ENCODE data around the gene HEATR3.

The HEATR3 gene

GRCh38 chr16:50079397-50080140 is 13.8 kb downstream of the HEATR3 start:
- no peaks in the 10 kb centered on the region for H3K9me3 ChIP-seq (ENCODE audit: control insufficient read depth, insufficient read depth, low read length)
- no peak overlapping the region for H3K9ac ChIP-seq (ENCODE audit: low read depth, low read length)
- H3K27ac ChIP-seq (ENCODE audit: low read depth, low read length): no peak overlapping the region
- no peaks in the 10 kb centered on the region for H3K4me1 ChIP-seq (ENCODE audit: control insufficient read depth, insufficient read depth, low read length)
- no peaks in the 10 kb centered on the region for H3K27me3 ChIP-seq (ENCODE audit: control insufficient read depth, insufficient read depth, low read length)
- H3K36me3 ChIP-seq (ENCODE audit: control insufficient read depth, insufficient read depth, low read length): peaks cover 58% of the 10 kb centered on the region
- no peak overlapping the region for H3K4me3 ChIP-seq (ENCODE audit: low read depth, low read length)

GRCh38 chr16:50081428-50082018 is 15.8 kb downstream of the HEATR3 start:
- Histone ChIP-seq H3K9me3 (ENCODE audit: control insufficient read depth, insufficient read depth, low read length) (no peaks in the 10 kb centered on the region), H3K4me1 (ENCODE audit: control insufficient read depth, insufficient read depth, low read length) (no peaks in the 10 kb centered on the region), H3K4me3 (ENCODE audit: low read depth, low read length) (no peak overlapping the region), H3K36me3 (ENCODE audit: control insufficient read depth, insufficient read depth, low read length) (peaks cover 71% of the 10 kb centered on the region), H3K27me3 (ENCODE audit: control insufficient read depth, insufficient read depth, low read length) (no peaks in the 10 kb centered on the region), H3K27ac (ENCODE audit: low read depth, low read length) (no peak overlapping the region), H3K9ac (ENCODE audit: low read depth, low read length) (no peak overlapping the region)

DNA sequence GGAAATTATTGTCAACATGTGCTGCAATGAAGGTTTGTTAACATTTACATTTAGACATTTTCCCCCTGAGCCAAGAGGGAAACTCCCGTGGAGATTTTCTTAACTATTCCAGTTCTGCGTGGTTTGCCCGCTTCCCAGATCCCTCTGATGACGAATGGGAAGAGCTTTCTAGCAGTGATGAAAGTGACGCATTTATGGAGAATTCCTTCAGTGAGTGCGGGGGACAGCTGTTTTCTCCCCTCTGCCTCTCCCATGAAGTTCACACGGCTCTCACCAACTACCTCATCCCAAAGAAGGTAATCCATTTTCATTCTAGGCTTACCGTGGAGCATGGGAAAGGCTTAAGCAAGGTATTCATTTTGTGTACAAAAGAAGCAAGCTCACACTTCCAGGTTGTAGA is 18.2 kb downstream of the HEATR3 start:
- H3K36me3 ChIP-seq (ENCODE audit: control insufficient read depth, insufficient read depth, low read length): peaks cover 74% of the 10 kb centered on the region
- H3K27me3 ChIP-seq (ENCODE audit: control insufficient read depth, insufficient read depth, low read length): no peaks in the 10 kb centered on the region
- no peak overlapping the region for H3K4me3 ChIP-seq (ENCODE audit: low read depth, low read length)
- no peaks in the 10 kb centered on the region for H3K4me1 ChIP-seq (ENCODE audit: control insufficient read depth, insufficient read depth, low read length)
- no peaks in the 10 kb centered on the region for H3K9me3 ChIP-seq (ENCODE audit: control insufficient read depth, insufficient read depth, low read length)
- no peak overlapping the region for H3K9ac ChIP-seq (ENCODE audit: low read depth, low read length)
- H3K27ac ChIP-seq (ENCODE audit: low read depth, low read length): no peak overlapping the region

DNA sequence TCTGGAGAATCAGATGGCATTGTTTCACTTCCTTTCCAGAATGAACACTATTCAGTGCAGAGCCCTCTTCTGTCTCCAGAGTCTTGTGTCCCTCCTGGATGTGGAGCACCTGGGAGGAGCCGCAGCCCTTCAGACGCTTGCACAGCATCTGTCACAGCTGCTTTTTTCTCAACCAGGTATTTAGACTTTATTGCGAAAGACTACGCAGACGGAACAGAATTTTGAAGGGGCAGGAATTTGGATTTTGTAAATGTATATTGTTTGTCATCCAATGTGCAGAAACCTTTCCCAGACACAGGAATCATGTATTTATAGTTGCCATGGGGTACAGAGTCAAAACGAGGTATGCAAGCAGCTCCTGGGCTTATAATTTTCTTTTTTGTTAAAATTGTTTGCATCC is 20.4 kb downstream of the HEATR3 start:
- no peak overlapping the region for H3K9ac ChIP-seq (ENCODE audit: low read depth, low read length)
- no peaks in the 10 kb centered on the region for H3K27me3 ChIP-seq (ENCODE audit: control insufficient read depth, insufficient read depth, low read length)
- H3K36me3 ChIP-seq (ENCODE audit: control insufficient read depth, insufficient read depth, low read length): peaks cover 65% of the 10 kb centered on the region
- H3K4me3 ChIP-seq (ENCODE audit: low read depth, low read length): no peak overlapping the region
- H3K4me1 ChIP-seq (ENCODE audit: control insufficient read depth, insufficient read depth, low read length): no peaks in the 10 kb centered on the region
- no peak overlapping the region for H3K27ac ChIP-seq (ENCODE audit: low read depth, low read length)
- no peaks in the 10 kb centered on the region for H3K9me3 ChIP-seq (ENCODE audit: control insufficient read depth, insufficient read depth, low read length)

GRCh38 chr16:50088302-50088701 is 22.5 kb downstream of the HEATR3 start:
- H3K9me3 ChIP-seq (ENCODE audit: control insufficient read depth, insufficient read depth, low read length): no peaks in the 10 kb centered on the region
- H3K36me3 ChIP-seq (ENCODE audit: control insufficient read depth, insufficient read depth, low read length): peaks cover 62% of the 10 kb centered on the region
- H3K4me1 ChIP-seq (ENCODE audit: control insufficient read depth, insufficient read depth, low read length): no peaks in the 10 kb centered on the region
- H3K27me3 ChIP-seq (ENCODE audit: control insufficient read depth, insufficient read depth, low read length): no peaks in the 10 kb centered on the region
- H3K4me3 ChIP-seq (ENCODE audit: low read depth, low read length): no peak overlapping the region
- H3K27ac ChIP-seq (ENCODE audit: low read depth, low read length): no peak overlapping the region
- H3K9ac ChIP-seq (ENCODE audit: low read depth, low read length): no peak overlapping the region

DNA sequence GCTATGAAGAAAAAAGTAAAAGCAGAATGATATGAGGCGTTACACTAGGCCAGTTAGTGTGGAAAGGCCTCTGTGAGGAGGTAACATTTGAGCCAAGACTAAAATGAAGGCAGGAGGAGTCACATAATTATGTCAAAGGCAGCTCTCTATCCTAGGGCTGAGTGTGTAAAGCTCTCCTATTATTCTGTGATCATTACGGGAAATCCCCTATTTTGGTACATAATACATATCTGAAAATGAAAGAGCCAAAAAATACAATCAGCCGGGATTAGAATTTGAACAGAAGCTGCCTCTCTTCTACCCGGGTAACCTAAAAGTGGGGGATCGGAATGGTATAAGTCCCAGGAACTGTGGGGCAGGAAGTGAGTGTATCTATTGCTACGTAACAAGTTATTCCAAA is 27.1 kb downstream of the HEATR3 start:
- Histone ChIP-seq H3K27me3 (ENCODE audit: control insufficient read depth, insufficient read depth, low read length) (no peaks in the 10 kb centered on the region), H3K4me3 (ENCODE audit: low read depth, low read length) (no peak overlapping the region), H3K9me3 (ENCODE audit: control insufficient read depth, insufficient read depth, low read length) (no peaks in the 10 kb centered on the region), H3K36me3 (ENCODE audit: control insufficient read depth, insufficient read depth, low read length) (peaks cover 38% of the 10 kb centered on the region), H3K27ac (ENCODE audit: low read depth, low read length) (no peak overlapping the region), H3K9ac (ENCODE audit: low read depth, low read length) (no peak overlapping the region), H3K4me1 (ENCODE audit: control insufficient read depth, insufficient read depth, low read length) (no peaks in the 10 kb centered on the region)

GRCh38 chr16:50093607-50094539 is 28.1 kb downstream of the HEATR3 start:
- H3K9me3 ChIP-seq (ENCODE audit: control insufficient read depth, insufficient read depth, low read length): no peaks in the 10 kb centered on the region
- H3K27ac ChIP-seq (ENCODE audit: low read depth, low read length): no peak overlapping the region
- no peak overlapping the region for H3K9ac ChIP-seq (ENCODE audit: low read depth, low read length)
- H3K36me3 ChIP-seq (ENCODE audit: control insufficient read depth, insufficient read depth, low read length): peaks cover 29% of the 10 kb centered on the region
- H3K27me3 ChIP-seq (ENCODE audit: control insufficient read depth, insufficient read depth, low read length): no peaks in the 10 kb centered on the region
- no peaks in the 10 kb centered on the region for H3K4me1 ChIP-seq (ENCODE audit: control insufficient read depth, insufficient read depth, low read length)
- no peak overlapping the region for H3K4me3 ChIP-seq (ENCODE audit: low read depth, low read length)

DNA sequence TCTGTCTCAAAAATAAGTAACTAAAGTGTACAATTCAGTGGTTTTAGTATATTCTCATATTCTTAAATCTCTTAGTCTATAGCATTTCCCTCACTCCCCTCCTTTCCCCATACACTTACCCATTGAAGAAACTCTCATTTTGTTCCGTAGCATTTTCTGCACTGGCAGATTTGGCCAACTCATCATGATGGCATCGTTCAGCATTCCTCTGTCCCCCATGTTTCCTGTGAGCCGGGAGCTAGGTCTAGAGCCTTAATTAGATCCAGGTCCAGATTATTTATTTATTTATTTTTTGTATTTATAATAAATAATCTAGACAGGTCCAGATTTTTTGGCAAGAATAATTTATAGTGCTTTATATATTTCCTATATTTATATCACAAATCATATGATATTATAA is 31.0 kb downstream of the HEATR3 start:
- no peak overlapping the region for H3K27ac ChIP-seq (ENCODE audit: low read depth, low read length)
- H3K36me3 ChIP-seq (ENCODE audit: control insufficient read depth, insufficient read depth, low read length): peaks cover 36% of the 10 kb centered on the region
- H3K9ac ChIP-seq (ENCODE audit: low read depth, low read length): no peak overlapping the region
- no peaks in the 10 kb centered on the region for H3K27me3 ChIP-seq (ENCODE audit: control insufficient read depth, insufficient read depth, low read length)
- H3K9me3 ChIP-seq (ENCODE audit: control insufficient read depth, insufficient read depth, low read length): no peaks in the 10 kb centered on the region
- H3K4me1 ChIP-seq (ENCODE audit: control insufficient read depth, insufficient read depth, low read length): no peaks in the 10 kb centered on the region
- no peak overlapping the region for H3K4me3 ChIP-seq (ENCODE audit: low read depth, low read length)

GRCh38 chr16:50099957-50100648 is 34.3 kb downstream of the HEATR3 start:
- no peak overlapping the region for H3K27ac ChIP-seq (ENCODE audit: low read depth, low read length)
- no peaks in the 10 kb centered on the region for H3K4me1 ChIP-seq (ENCODE audit: control insufficient read depth, insufficient read depth, low read length)
- peaks cover 57% of the 10 kb centered on the region for H3K36me3 ChIP-seq (ENCODE audit: control insufficient read depth, insufficient read depth, low read length)
- H3K4me3 ChIP-seq (ENCODE audit: low read depth, low read length): no peak overlapping the region
- H3K9ac ChIP-seq (ENCODE audit: low read depth, low read length): no peak overlapping the region
- H3K9me3 ChIP-seq (ENCODE audit: control insufficient read depth, insufficient read depth, low read length): no peaks in the 10 kb centered on the region
- no peaks in the 10 kb centered on the region for H3K27me3 ChIP-seq (ENCODE audit: control insufficient read depth, insufficient read depth, low read length)

GRCh38 chr16:50102051-50102746 is 36.4 kb downstream of the HEATR3 start:
- Histone ChIP-seq H3K4me3 (ENCODE audit: low read depth, low read length) (no peak overlapping the region), H3K27me3 (ENCODE audit: control insufficient read depth, insufficient read depth, low read length) (no peaks in the 10 kb centered on the region), H3K27ac (ENCODE audit: low read depth, low read length) (no peak overlapping the region), H3K9me3 (ENCODE audit: control insufficient read depth, insufficient read depth, low read length) (no peaks in the 10 kb centered on the region), H3K36me3 (ENCODE audit: control insufficient read depth, insufficient read depth, low read length) (peaks cover 60% of the 10 kb centered on the region), H3K4me1 (ENCODE audit: control insufficient read depth, insufficient read depth, low read length) (no peaks in the 10 kb centered on the region), H3K9ac (ENCODE audit: low read depth, low read length) (no peak overlapping the region)

Measured in HUES48 (cell line).